ENCODE data around the gene PTPRD.
"Not testable (repeated sequence)": the region's sequence is repeated elsewhere in the genome, so short reads cannot be mapped to it uniquely, and the experiment has no call there.

PTPRD gene

DNA sequence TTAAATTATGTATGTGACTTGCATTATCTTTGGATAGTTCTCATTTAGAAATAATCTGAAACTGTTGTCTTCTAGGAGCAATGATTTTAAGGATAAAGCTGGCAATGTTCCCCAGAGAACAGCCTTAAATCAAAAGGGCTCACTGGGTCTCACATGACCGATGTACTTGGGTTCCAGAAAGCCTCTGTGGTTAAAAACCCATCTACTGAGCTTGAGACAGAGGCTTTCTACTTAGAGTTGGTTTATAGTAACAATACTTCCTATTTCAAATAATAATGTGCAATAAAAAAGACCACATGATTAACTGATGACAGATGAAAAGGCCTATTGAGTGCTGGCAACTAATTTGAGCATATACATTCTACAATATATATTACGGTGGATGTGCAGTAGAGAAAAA is 1143.5 kb downstream of the PTPRD start:
- DNase-seq = no peak

DNA sequence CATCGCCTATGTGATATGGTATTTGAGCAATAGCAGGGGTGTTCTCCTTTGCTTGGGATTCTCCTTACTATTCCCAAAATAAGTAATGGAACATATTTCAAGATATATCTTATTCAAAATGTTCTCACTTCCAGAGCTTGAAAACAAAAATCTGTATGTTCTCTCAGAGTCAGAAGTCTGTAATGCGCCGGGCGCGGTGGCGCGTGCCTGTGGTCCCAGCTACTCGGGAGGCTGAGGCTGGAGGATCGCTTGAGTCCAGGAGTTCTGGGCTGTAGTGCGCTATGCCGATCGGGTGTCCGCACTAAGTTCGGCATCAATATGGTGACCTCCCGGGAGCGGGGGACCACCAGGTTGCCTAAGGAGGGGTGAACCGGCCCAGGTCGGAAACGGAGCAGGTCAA is 1170.9 kb downstream of the PTPRD start:
- DNase-seq = not testable (repeated sequence)

DNA sequence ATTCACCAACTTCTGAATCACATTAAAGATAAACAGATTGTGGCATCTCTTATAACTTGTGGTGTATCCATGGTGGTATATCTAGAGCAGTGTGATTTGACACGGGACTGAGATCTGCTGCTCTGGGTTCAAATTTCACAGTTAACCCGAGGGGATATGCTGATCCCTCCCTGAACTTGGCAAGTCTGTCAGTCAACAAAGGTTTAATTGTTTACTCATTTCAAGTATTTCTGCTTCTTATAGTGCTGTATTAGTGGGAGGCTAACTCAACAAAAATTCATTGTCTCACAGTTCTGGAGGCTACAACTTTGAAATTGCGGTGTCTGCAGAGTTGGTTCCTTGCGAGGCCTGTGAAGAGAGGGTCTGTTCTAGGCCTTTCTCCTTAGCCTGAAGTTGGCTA is 1175.2 kb downstream of the PTPRD start:
- no peak for DNase-seq

DNA sequence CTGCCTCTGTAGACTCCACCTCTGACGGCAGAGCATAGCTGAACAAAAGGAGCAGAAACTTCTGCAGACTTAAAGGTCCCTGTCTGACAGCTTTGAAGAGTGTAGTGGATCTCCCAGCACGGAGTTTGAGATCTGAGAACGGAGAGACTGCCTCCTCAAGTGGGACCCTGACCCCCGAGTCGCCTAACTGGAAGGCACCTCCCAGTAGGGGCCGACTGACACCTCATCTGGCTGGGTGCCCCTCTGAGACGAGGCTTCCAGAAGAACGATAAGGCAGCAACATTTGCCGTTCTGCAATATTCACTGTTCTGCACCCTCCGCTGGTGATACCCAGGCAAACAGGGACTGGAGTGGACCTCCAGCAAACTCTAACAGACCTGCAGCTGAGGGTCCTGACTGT is 1186.3 kb downstream of the PTPRD start:
- DNase-seq = not testable (repeated sequence)

DNA sequence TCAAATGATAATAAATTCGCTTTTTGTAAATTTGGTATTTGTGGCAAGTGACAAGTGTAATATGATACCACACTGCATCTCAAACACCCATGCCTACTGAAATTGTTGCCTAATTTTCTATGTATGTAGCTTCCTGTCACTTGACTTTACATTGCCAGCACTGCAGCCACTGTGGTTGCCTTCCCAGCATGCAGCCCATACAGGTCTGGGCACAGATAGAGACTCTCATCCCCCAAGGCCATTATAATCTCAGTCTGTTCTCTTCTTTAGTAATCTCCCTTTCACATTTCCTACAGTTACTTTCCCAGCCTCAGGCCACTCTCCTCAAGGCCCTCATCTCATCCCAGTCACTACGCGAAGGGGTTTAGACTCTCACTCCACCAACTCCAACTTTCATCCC is 1200.6 kb downstream of the PTPRD start:
- no peak for DNase-seq

DNA sequence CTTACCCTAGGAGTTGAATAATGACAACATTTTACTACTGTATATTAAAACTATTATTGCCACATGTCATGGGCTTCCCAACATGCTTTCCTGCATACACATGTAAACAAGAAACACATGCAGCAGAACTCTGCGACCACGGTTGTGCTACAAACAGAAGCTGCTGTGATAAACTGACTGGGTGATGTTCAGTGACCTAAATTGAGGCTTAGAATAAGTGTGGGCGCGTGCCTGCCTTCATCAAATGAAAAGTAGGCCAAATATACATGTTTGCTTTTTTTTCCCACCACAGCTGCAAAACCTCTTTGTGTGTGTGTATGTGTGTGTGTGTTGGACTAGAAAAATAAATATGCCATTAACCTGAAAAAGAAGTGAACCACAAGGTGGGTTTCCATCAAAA is 1202.1 kb downstream of the PTPRD start:
- no peak for DNase-seq

DNA sequence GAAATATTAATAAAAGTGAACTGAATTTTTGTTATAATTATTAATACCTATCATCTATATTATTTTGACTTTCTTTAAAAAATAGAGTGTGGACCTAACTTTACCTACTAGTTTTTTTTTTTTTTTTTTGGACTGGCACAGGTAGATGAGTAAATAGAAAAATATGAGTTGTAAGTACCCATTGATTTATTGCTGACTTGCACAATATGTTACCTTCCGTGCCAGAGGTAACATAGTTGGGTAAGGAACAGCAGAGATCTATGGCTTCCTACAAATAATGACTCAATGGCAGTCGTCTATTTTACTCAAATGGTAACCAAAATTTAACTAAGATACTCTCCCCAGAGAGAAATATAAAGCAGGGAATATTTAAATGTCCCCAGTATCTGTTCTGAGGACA is 1212.8 kb downstream of the PTPRD start:
- DNase-seq = no peak

DNA sequence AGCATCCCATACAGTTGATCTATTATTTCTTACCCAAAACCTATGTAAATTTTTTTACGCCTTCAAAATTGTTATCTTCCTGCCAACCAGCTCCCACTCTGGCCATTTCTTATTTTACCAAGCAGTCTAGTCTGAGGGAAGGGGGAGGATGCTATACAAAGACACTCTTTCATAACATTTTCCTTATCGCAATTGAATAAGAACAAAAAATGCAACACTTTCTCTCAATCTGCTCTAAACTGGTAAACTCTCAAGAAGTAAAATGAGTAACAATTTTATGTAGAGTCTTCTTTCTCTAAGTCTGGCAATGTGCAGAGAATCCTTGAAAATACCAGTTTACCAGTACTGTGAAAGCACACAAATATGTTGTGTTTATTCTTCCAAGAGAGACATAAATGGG is 1216.3 kb downstream of the PTPRD start:
- DNase-seq = no peak

DNA sequence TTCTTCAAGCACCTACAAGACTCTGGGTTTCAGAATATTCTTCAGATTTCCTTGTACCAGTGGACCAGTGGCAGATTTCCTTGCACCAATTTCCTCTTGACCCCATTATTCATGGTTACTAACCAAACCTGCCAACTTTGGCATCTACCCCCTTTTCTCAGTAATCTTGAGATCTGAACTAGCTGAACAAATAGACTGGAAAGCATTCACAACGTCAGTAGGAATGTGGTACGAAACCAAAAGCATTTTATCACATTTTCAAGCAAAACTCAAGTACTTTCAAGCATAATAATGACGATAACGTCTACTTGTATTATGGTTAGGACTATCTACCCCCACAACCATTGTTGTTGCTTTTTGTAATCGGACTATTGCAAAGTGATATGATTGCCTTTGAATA is 1217.3 kb downstream of the PTPRD start:
- no peak for DNase-seq

DNA sequence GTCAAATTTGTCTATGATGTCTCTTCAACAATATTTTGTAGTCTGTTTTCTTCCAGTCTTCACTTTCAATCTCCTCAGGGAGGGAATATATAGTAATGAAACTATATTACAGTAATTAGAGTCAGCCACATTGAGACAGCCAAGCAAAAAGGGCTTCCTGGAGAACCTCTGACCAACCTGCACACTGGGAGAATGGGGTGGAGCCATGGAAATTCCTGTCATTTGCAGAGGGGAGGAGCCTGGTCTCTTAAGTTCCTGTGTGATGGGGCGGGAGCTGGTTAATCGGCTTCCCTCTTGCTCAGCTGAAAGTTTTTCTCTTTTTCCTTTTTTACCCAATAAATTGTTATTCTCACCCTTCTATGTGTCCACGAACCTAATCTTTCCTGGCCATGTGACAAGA is 1220.0 kb downstream of the PTPRD start:
- no peak for DNase-seq

DNA sequence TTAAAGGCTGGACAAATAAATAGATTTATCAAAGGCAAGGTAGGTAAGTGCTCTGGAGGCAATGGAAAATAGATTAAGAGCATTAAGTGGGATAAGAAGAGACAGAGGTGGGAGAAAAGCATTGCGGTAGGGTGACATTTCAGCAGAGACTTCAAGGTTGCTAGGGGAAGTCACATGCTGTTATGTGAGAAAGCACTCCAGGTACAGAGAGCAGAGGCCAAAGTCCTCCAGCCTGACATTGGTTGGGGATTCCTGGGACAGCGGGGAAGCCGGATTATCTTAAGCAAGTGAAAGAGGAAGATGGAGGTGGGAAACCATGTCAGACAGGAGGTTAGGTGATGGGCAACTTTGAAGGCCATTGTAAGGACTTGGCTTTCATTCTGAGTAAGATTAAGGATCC is 1222.9 kb downstream of the PTPRD start:
- DNase-seq = no peak

DNA sequence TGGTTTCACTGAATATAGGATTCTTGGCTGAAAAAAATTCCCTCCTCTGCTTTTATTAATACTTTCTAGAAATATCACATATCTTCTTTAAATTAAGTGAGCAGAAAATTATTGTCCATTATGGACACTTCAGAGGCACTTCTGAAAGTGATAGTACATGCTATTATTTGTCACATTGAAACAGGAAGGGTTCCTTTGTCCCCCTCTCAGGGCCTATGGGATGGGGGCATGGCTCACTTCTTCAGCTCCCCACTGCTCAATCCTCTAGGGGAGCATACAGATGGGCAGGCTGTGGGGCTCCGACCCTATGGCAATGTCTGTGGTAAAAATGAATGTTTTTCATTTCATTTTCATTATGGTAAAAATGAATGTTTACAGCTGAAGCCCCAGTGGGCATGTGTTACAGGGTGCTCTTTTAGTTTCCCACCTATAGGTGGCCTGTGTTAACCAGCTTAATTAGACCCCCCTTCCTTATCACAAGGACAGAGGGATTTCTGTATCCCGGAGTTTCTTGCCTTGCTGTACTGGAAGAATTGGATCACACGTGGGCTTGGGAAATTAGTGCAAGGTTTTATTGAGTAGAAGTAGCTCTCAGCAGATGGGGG is 1225.2 kb downstream of the PTPRD start:
- DNase-seq = no peak

DNA sequence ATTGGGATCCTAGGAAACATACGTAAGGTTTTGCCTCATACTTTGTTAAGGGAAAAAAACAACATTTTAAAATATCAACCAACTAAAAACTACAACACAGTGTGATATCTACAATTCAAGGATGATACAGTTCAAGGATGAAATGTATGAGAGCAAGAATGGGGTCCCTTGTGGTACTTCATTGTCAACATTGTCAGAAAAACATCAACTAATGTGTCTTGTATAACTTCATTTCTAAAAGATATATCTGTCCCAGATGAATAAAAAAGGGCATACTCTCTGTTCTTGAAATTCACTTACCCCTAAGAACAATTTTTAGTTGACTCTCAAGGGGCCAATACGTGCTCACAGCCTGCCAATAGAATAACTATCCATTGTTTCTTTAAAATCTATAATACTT is 1250.5 kb downstream of the PTPRD start:
- no peak for DNase-seq

DNA sequence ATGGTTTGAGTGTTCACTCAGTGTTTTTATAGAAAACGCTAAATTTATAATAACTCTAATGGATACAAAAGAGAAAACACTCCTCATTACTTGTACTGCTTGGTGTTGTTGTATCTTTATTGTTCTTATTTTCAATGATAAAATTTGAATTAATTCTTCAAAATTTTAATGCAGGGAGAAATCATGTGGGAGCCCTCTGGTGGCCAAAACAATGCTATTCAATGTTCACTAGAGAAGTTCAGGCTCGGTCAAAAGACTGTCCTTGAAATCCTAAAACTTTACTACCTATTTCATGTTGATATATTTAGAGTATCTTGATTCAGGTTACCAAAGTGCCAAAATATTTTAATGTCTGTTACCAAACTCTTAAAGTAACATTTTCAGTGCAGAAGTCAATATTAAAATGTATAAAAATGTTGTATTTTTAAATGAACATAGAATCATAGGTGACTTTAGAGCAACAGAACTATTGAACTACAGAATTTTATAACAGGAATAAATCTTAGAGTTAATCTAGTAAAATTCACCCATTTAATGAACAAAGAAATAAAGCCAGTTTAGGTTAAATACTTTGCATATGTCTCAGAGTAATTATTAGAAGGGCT is 1259.8 kb downstream of the PTPRD start:
- no peak for DNase-seq

DNA sequence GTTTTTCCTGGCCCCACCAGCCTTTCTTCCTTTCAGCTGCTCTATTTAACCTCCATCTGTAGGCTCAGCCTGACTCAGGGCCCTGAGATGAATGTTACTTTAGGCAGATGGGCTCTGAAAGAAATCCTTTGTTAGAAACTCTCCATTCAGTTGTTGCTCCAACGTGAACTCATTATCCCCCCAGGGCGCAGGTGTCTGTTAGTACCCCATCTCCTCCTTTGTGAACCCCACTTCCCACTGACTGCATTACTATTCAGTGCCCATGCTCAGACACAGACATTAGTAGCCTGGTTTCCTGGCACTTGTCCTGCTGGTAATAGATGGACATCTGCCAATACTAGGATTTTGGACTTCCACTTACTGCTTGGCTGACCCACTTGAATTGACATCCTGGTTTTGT is 1271.6 kb downstream of the PTPRD start:
- DNase-seq = no peak

DNA sequence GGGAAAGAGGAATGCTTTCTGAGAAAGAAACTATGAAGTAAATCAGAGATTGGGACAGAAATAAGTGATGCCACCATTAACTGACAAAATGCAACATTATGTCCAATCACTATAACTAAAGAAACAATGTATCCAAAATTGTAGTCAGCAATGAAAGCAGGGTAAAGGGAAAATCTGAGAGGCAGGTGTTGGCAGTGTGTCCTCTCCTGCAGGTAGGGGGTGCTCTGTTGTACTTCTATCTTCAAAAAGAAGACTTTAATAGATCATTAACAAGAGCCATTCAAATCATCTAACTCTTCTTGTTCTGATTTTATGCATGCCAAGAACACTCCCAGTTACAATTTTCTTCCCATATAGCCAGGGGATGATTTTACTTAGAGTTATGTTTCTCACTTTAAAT is 1275.7 kb downstream of the PTPRD start:
- no peak for DNase-seq

DNA sequence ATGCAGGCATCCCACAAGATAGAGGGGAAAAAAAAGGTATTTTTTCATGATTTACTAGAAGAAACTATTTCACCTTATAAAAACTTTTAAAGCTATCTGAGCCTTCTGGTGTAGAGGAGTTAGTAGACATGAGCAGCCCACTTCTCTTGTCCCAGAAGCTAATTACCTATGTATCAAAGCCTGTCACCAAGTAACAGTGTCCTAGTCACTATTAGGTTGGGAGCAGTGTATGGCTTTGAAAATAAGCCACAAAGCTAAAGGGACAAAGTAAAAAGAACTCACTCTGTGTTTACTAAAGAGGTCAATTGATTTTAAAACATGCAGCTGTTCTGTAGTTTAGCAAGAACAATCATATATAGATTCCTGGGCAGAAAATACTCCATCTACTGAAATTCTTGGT is 1286.1 kb downstream of the PTPRD start:
- no peak for DNase-seq

DNA sequence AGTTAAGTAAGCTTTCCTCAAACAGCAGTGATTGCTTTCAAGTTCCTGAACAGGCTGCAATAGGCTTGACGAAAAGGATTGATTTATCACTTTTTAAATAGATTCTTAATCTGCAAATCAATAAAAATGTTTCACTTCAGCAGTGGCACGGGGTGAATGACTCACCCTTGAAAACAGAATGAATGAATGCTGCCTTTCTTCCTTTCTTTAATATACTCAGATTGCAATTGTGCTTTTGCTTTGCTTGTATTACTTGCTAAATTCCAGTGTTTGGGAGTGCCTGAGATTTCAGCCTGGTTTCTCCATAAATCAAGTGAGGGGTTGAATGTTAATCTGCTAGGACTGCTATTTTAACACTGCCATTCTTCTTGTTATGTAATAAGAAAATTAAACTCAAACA is 1293.8 kb downstream of the PTPRD start:
- DNase-seq = no peak

DNA sequence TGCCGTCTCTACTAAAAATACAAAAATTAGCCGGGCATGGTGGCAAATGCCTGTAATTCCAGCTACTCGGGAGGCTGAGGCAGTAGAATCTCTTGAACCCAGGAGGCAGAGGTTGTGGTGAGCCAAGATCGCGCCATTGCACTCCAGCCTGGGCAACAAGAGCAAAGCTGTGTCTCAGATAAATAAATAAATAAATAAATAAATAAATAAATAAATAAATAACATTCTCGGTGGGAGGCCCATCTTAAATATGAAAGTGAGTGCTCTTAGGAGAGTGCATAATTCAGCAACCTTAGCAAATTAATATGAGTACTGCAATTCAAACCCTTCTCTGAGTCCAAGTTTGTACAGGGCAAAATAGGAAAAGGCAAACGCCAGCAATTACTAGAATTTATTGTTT is 1302.1 kb downstream of the PTPRD start:
- DNase-seq = not testable (repeated sequence)

DNA sequence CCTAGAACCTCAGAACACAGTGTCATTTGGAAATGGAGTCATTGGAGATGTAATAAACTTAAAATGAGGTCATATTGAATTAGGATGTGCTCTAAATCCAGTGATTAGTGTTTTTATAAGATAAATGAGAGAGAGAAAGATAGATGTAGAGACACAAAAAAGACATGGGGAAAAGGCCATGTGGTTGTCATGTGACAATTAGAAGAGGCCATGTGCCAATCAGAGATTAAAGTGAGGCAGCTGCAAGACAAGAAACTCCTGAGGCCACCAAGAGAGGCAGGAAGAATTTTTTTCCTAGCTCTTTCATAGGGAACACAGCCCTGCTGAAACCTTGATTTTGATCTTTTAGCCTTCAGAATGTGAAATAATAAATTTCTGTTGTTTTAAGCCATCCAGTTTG is 1307.2 kb downstream of the PTPRD start:
- no peak for DNase-seq

DNA sequence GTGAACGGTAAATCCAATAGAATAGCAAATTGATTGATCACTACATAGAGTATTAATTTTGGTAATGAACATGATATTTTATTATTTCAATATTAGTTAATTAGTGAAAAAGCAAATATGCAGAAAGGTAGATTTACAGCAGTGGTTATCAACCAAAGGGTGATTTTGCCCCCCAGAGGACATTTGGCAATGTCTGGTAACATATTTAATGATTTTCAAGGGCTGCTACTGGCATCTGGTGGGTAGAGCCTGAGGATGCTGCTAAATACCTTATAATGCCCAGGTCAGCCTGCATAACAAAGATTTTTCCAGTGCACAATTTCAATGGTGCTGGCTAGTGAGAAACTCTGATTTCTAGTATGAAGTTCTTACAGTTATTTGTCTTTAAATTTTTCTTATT is 1313.7 kb downstream of the PTPRD start:
- DNase-seq = no peak

DNA sequence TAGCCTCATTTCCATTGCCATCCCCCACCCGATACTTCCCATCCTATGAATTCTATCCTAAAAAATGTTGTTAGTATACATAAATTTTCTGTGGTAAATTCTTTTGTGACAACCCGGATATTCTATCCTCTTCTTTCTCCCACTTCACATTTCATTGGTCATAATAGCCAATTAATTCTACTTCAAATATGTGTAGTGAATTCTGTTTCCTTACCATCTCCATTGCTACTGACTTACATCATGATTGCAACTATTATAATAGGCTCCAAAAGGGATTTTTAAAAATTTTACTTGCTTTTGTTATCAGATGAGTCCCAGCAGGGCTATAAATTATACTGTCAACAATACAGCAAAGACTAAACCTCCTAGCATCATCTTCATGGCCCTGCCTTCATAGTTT is 1326.8 kb downstream of the PTPRD start:
- no peak for DNase-seq

DNA sequence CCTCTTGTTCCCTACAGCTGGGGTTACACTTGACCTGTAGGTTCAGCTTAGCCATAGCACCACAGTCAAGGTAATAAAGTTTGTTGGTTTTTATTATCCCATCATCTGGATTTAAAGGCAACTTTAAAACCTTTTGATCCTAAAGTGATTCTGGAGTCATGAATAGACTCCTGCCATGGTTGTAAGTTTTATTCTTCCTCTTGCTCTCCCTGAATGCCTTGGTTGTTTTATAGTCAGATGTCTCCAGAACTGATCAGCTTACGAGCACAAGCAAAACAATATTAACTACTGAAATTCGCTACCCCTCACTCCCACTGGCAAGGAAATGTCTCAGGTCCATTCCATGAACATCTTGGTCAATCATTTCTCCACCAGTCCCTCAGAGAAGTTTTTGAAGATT is 1328.6 kb downstream of the PTPRD start:
- DNase-seq = no peak

DNA sequence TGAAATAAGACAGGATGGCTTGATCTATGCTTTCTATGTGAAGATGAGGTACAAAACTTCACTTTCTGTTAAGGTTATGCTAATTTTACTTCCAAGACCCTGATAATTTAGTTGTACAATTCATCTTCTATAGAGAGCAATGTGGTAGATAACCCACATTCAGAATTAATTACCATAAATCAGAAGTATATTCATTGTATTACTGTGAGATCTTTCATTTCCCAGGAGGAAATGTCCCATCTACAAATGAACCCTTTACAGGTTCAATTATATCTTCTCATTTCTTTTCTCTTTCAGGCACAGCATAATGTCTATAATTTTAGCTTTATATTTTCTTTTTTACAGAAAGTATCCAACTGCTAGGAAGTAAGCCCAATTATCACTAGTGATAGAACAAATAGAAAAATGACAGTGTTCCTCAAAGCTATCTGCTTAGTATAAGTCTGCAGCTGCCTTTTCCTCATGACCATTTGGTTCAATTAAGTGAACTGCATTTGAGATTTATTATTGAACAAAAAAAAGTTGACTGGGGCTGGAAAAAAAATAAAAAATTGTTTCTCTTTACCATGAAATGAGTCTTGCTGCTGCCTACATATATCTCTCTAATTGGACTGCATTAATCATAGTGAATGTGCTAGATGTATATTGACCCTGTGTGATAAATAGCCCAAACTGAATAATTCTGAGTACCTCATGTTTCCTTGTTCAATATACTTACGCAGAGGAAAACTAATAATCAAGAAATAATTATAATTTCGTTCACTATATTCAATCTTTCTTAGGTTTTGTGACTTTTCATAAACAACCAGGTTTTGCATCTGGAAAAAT is 1329.4 kb downstream of the PTPRD start:
- DNase-seq = no peak
